OCI-LY7 (cell line): ENCODE measurements around the gene SMCO1. TPM values are rescaled to one million over a fixed set of nuclear protein-coding genes. Genes with fewer than 3 reads are reported as not detected.

Experiments
- BruUV-seq: library from RNA; stranded (reverse); fragments of 400-500 nt; replicated peaks from 2 replicates; lab custom pipeline; 2021; lab: Mats Ljungman, UMichigan
- CTCF ChIA-PET: fragments of 300-600 bp; sonication (Branson Sonifier 250); formaldehyde crosslinking; loops from one replicate; lab custom pipeline; 2022; ENCODE audit warnings: antibody characterized with exemption; ENCODE audit not compliant: unreplicated experiment; lab: Charles Lee
- POLR2A ChIA-PET: fragments of 300-600 bp; sonication (Branson Sonifier 250); formaldehyde crosslinking; loops from one replicate; lab custom pipeline; 2022; ENCODE audit warnings: antibody characterized with exemption; lab: Charles Lee
- DNase-seq: peaks from one replicate; pipeline ENCODE4 v3.0.0-alpha.2; 2015; ENCODE audit warnings: low spot score
- H2AFZ ChIP-seq: fragments of 200-600 bp; sonication (generic), shearing (Covaris generic); 2 replicates; pipeline ENCODE4 v1.6.1; 2014; ENCODE audit warnings: mild to moderate bottlenecking, antibody characterized with exemption, low read length, moderate library complexity
- H3K27ac ChIP-seq: fragments of 200-600 bp; sonication (generic); 2 replicates; pipeline ENCODE4 v1.5.1; 2014; ENCODE audit warnings: mixed run types, low read depth, mild to moderate bottlenecking, moderate library complexity, low read length, inconsistent platforms; ENCODE audit not compliant: poor library complexity, severe bottlenecking
- H3K36me3 ChIP-seq: fragments of 200-600 bp; sonication (generic); 2 replicates; pipeline ENCODE4 v1.6.1; 2014; ENCODE audit warnings: mild to moderate bottlenecking, antibody characterized with exemption, low read length, moderate library complexity, mixed read lengths; ENCODE audit not compliant: insufficient read depth
- H3K4me1 ChIP-seq: fragments of 200-600 bp; sonication (generic); 2 replicates; pipeline ENCODE4 v1.5.1; 2014; ENCODE audit warnings: mild to moderate bottlenecking, low read length; ENCODE audit not compliant: insufficient read depth, poor library complexity, severe bottlenecking
- H3K4me2 ChIP-seq: fragments of 200-600 bp; sonication (generic); 2 replicates; pipeline ENCODE4 v1.6.1; 2014; ENCODE audit warnings: mild to moderate bottlenecking, low read length
- H3K4me3 ChIP-seq: fragments of 200-600 bp; sonication (generic); 2 replicates; pipeline ENCODE4 v1.5.1; 2014; ENCODE audit warnings: mild to moderate bottlenecking, low read depth, low read length; ENCODE audit not compliant: poor library complexity, severe bottlenecking
- H3K79me2 ChIP-seq: fragments of 200-600 bp; sonication (generic); 2 replicates; pipeline ENCODE4 v1.6.1; 2016; ENCODE audit warnings: low read depth, mild to moderate bottlenecking, low read length, moderate library complexity, mixed read lengths; ENCODE audit not compliant: insufficient read depth
- H3K9me2 ChIP-seq: fragments of 200-600 bp; sonication (generic); 2 replicates; pipeline ENCODE4 v1.6.1; 2016; ENCODE audit warnings: mild to moderate bottlenecking, low read length, mixed read lengths; ENCODE audit not compliant: insufficient read depth
- H3K9me3 ChIP-seq: fragments of 200-600 bp; sonication (generic); 2 replicates; pipeline ENCODE4 v1.6.1; 2014; ENCODE audit warnings: mild to moderate bottlenecking, mixed run types, low read length, mixed read lengths
- H4K20me1 ChIP-seq: fragments of 200-600 bp; sonication (generic); 2 replicates; pipeline ENCODE4 v1.6.1; 2014; ENCODE audit warnings: mild to moderate bottlenecking, antibody characterized with exemption, low read length, moderate library complexity, mixed read lengths; ENCODE audit not compliant: insufficient read depth
- EZH2phosphoT487 ChIP-seq: fragments of 200-600 bp; sonication (generic); IDR thresholded peaks from 2 replicates; pipeline ENCODE4 v1.6.1; 2018; ENCODE audit warnings: low read depth, borderline replicate concordance, mild to moderate bottlenecking, mixed run types, antibody characterized with exemption, low read length, moderate library complexity, mixed read lengths
- intact Hi-C: fragments of 100-400 bp; cut with micrococcal nuclease; formaldehyde crosslinking; loops from one replicate; pipeline ENCODE4 v1.10.0; 2022; ENCODE audit not compliant: unreplicated experiment
- total RNA-seq, 2 experiments: library from RNA; depleted of rRNA in 1 of 2; stranded (reverse); fragments of >200 nt in 1 of 2; shearing (Covaris generic) in 1 of 2; gene quantifications; 2 replicates each; pipeline ENCODE4 v1.2.3, GENCODE V29; 2014 to 2022
- TF ChIP-seq, protein P1 (sequence below): fragments of 200-600 bp; sonication (generic); conservative IDR thresholded peaks from 2 replicates; pipeline ENCODE4 v1.5.1; 2014; ENCODE audit warnings: mild to moderate bottlenecking, antibody characterized with exemption, low read length, moderate library complexity, mixed read lengths

SMCO1 gene
- total RNA-seq, 2 experiments from 2014 or later: not detected

DNA sequence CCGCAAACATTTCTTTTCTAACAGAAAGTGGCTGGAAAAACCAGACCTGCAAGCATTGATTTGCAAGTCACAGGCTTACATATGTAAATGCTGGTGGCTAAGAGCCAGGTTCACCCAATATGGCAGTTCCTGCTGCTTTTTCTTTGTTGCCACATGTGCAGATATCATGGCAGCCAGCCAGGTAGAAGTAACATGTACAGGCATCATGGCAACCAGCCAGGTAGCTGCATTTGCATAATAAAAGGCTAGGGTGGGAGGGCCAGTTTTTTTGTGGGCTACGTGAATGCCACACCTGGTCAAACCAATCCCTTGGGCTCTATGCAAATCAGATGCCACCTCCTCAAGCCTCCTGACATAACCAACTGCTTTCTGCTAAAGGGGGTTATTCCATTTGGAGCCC, 2.8 kb upstream of the SMCO1 start:
- no peak overlapping the region for H3K27ac ChIP-seq
- H3K4me2 ChIP-seq: no peak overlapping the region
- H3K9me2 ChIP-seq: no peaks in the 10 kb centered on the region
- POLR2A ChIA-PET: interaction anchor here (0.6 to 1.4 kb wide), 2 partner anchors 28 to 245 kb away, joined by 3 to 4 read pairs; no protein-coding TSS in a partner anchor
- TF ChIP-seq EZH2phosphoT487: no peak
- TF ChIP-seq, protein P1, sequence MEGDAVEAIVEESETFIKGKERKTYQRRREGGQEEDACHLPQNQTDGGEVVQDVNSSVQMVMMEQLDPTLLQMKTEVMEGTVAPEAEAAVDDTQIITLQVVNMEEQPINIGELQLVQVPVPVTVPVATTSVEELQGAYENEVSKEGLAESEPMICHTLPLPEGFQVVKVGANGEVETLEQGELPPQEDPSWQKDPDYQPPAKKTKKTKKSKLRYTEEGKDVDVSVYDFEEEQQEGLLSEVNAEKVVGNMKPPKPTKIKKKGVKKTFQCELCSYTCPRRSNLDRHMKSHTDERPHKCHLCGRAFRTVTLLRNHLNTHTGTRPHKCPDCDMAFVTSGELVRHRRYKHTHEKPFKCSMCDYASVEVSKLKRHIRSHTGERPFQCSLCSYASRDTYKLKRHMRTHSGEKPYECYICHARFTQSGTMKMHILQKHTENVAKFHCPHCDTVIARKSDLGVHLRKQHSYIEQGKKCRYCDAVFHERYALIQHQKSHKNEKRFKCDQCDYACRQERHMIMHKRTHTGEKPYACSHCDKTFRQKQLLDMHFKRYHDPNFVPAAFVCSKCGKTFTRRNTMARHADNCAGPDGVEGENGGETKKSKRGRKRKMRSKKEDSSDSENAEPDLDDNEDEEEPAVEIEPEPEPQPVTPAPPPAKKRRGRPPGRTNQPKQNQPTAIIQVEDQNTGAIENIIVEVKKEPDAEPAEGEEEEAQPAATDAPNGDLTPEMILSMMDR: no peak
- H2AFZ ChIP-seq: no peak overlapping the region
- no peak for DNase-seq
- no TSS peak for BruUV-seq
- CTCF ChIA-PET: no interaction called here
- no peak overlapping the region for H3K4me3 ChIP-seq
- H3K79me2 ChIP-seq: no peaks in the 10 kb centered on the region
- H3K36me3 ChIP-seq: no peaks in the 10 kb centered on the region
- no peaks in the 10 kb centered on the region for H3K4me1 ChIP-seq
- intact Hi-C loops: no loop called here
- H4K20me1 ChIP-seq: no peaks in the 10 kb centered on the region
- peaks cover 26% of the 10 kb centered on the region for H3K9me3 ChIP-seq

DNA sequence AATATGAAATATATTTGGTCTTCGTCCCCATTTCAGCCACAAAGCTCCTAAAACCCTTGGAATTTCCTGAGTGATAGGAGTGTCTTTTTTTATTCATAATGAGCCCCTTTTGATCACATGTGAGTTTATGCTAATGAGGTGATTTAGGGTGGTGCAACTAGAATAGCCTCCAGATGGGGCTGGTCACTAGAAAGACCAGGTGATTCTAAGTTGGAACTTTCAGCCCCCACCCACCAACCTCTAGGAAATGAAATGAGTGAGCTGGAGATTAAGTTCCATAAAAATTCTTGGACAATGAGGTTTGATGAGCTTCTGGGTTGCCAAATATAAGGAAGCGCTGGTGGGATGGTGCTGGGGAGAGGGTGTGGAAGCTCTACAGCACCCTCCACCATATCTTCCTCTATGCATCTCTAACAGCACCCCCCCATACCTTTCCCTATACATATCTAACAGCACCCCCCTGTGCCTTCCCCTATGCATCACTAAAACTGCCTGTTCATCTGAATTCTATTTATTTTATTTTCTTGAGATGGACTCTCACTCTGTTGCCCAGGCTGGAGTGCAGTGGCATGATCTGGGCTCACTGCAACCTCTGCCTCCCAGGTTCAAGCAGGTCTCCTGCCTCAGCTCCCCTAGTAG, 2.1 kb upstream of the SMCO1 start:
- Histone ChIP-seq H3K27ac (no peak overlapping the region), H3K9me2 (no peaks in the 10 kb centered on the region), H4K20me1 (no peaks in the 10 kb centered on the region), H3K36me3 (no peaks in the 10 kb centered on the region), H3K9me3 (peaks cover 26% of the 10 kb centered on the region), H3K4me1 (no peaks in the 10 kb centered on the region), H2AFZ (no peak overlapping the region), H3K79me2 (no peaks in the 10 kb centered on the region), H3K4me3 (no peak overlapping the region), H3K4me2 (no peak overlapping the region)
- CTCF ChIA-PET: no interaction called here
- no TSS peak for BruUV-seq
- intact Hi-C loops: no loop called here
- POLR2A ChIA-PET: interaction anchor here (0.6 to 1.4 kb wide), 3 partner anchors 27 to 528 kb away, joined by 3 to 6 read pairs (median 4); no protein-coding TSS in a partner anchor
- no peak for DNase-seq
- no peak for TF ChIP-seq EZH2phosphoT487
- TF ChIP-seq, protein P1: no peak

DNA sequence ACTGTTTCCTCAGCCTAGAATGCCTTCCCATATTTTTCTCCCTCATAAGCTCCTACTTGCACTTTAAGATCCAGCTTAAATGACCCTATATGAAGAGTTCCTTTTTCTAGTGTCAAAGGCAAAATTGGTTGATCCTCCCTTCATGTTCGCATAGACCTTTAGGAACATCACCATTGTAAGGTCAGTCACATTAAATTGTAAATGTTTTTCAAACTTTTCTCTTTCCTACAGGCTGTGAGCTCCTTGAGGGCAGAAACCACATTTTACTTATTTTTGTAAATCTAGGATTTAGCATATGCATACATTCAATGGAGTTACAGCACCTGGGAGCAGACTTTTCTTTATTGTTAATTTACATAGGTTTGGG, 813 bp downstream of the SMCO1 start:
- no TSS peak for BruUV-seq
- H4K20me1 ChIP-seq: no peaks in the 10 kb centered on the region
- no peaks in the 10 kb centered on the region for H3K4me1 ChIP-seq
- H3K79me2 ChIP-seq: no peaks in the 10 kb centered on the region
- no peak overlapping the region for H3K27ac ChIP-seq
- no peaks in the 10 kb centered on the region for H3K36me3 ChIP-seq
- H2AFZ ChIP-seq: no peak overlapping the region
- H3K9me3 ChIP-seq: peaks cover 14% of the 10 kb centered on the region
- no peak overlapping the region for H3K4me3 ChIP-seq
- CTCF ChIA-PET: no interaction called here
- DNase-seq: no peak
- no peaks in the 10 kb centered on the region for H3K9me2 ChIP-seq
- TF ChIP-seq, protein P1: no peak
- TF ChIP-seq EZH2phosphoT487: no peak
- POLR2A ChIA-PET: interaction anchor here (0.6 kb wide), 2 partner anchors 52 to 225 kb away, joined by 3 read pairs; no protein-coding TSS in a partner anchor
- intact Hi-C loops: no loop called here
- H3K4me2 ChIP-seq: no peak overlapping the region
